Germinal center (tissue), 1 donor: ENCODE data around the gene OTUB2.

ENCODE experiments used
- DNase-seq: peaks from one replicate; pipeline ENCODE4 v3.0.0; 2012; ENCODE audit warnings: mixed read lengths, low spot score

OTUB2 gene

GRCh38 chr14:94021416-94022157 lies 4.6 kb upstream of the OTUB2 start:
- no peak for DNase-seq

GRCh38 chr14:94022532-94023411 lies 3.4 kb upstream of the OTUB2 start:
- DNase-seq: no peak

- DNase-seq: no peak
Measured at GRCh38 chr14:94024549-94024948, 1.6 kb upstream of the OTUB2 start.

GRCh38 chr14:94025720-94026119 lies 420 bp upstream of the OTUB2 start:
- no peak for DNase-seq

DNA sequence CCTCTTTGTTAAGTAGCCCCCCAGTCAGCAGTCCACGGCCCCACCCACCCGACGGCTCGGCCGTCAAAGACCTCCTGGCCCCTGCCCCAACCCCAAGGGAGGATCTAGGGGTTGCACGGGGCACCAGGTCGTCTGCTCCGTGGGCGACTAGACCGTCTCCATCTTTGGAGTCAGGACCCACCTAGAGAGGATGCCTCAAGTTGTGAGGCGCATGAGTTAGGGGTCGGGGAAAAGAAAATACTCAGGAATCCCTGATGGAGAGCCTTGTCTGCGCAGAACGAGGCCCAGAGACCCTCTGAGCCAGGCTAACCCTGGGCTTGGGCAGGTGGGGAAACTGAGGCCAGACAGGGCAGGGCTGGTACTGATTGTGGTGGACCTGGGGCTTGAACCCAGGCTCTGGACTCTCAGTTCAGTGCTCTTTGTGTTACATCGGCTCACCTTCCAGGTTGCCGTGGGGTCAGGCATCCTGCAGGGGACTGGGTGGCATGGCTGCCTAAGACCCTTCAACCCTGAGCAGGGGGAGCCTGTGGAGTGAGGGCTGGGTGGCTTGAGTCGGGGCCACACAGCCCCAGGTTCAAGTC lies 839 bp downstream of the OTUB2 start:
- no peak for DNase-seq

- no peak for DNase-seq
Measured at GRCh38 chr14:94027566-94028449, 1.7 kb downstream of the OTUB2 start.

- DNase-seq: no peak
Measured at GRCh38 chr14:94028450-94028826, 2.3 kb downstream of the OTUB2 start.

DNA sequence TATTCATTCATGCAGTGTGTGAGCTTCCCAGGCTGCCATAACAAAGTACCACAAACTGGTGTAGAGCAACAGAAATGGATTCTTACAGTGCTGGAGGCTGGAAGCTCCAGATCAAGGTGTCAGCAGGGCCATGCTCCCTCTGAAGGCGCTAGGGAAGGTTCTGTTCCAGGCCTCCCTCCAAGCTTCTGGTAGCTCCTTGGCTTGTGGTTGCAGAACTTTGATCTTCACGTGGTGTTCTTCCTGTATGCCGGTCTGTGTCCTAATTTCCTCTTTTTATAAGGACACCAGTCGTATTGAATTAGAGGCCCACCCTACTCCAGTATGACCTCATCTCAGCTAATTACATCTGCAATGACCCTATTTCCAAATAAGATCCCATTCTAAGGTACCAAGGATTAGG lies 3.1 kb downstream of the OTUB2 start:
- DNase-seq: no peak

DNA sequence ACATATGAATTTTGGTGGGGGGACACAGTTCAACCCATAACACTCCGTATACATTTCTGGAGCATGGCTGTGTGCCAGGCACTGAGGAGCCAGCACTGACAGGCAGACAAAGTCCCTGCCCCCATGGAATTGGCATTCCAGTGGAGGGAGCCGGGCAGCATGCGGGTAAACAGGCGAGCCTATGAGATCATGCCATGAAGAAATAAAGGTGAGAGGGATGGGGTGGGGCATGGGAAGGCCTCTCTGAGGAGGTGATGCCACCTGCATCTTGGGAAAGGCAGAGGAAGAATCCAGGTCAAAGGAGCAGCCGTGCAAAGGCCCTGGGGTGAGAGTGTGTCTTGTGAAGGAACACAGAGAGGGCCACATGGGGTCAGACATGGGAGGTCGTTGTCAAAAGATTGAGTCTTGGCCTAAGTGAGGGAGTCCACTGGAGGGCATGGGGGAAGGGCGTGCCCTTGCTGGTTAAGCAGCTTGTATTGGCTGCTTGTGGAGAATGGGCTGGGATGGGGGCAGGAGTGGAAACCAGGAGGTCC lies 3.6 kb downstream of the OTUB2 start:
- DNase-seq: no peak

DNA sequence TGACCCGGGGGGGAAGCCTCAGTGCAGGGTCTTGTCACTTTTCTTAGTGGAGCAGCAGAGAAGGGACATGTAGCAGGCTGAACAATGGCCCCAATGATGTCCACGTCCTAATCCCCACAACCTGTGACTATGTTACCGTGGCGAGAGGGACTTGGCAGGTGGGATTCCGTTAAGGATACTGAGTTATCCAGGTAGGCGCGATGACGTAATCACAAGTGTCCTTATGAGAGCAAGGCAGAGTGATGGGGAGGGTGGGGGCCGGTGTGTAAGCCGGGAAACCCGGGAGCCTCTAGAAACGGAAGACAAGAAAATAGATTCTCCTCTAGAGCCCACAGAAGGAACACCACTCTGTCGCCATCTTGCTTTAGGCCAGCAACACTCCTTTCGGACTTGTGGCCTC lies 4.4 kb downstream of the OTUB2 start:
- DNase-seq: no peak

GRCh38 chr14:94031161-94031882 lies 5.2 kb downstream of the OTUB2 start:
- no peak for DNase-seq

GRCh38 chr14:94031883-94032279 lies 5.7 kb downstream of the OTUB2 start:
- DNase-seq: no peak

GRCh38 chr14:94034886-94035285 lies 8.7 kb downstream of the OTUB2 start:
- no peak for DNase-seq

DNA sequence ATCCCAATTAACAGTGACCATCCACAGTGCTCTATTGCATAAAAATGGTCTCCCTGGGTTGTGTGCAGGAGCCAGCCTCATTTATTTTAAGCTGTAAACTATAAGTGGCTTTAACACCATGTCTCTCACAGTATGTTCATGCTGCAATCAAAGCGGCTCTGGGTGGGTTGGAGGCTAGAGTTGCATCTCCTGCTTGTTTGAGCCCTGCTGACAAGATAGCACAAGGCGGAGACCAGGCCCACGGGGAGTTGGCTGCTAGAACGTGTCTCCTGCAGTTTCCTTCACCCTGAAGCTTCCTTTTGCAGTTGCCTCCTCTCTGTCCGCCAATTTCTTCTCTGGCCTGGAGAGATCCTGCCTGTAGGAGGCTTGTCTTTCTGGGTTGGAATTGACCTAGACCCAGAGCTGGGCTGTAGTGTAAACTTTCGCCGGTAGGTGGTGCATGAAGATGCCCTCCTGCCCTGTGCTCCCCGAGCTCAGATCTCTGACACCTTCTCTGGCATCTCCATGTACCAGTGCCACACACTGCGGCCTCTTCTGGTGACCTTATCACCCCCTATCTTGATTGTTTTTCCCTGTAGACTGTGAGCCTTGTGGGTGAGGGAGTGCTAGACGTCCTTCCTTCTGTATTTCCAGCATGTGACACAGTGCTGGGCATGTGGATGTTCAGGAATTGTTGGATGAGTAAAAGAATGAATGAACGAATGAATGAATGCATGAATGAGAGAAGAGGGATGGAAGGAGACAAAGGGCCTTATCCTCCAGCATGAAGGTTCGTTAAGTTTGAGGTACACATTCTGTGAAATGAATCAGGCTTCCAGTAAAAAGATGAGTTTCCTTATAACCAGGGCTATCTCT lies 10.4 kb downstream of the OTUB2 start:
- DNase-seq: peak; percentile 87

- no peak for DNase-seq
Measured at GRCh38 chr14:94037954-94038353, 11.8 kb downstream of the OTUB2 start.

DNA sequence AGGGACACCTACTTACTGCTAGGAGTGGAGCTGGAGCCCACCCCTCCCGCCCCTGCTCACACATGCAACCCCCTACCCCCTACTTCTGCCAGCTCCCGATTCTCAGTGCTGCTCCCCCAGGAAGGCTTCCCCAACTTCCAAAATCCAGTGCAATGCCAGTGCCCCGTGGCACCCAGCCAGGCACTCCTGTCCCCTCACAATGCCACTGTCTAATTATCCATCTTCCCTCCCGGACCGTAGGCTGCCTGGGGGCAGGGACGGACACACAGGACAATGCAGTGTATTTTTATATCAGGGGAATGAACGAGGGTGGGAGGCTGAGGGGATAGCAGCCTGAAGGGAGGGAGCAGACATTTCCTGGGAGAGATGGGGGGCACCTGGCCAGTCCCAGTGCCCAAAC lies 12.4 kb downstream of the OTUB2 start:
- no peak for DNase-seq

- DNase-seq: no peak
Measured at GRCh38 chr14:94038921-94039629, 12.9 kb downstream of the OTUB2 start.

GRCh38 chr14:94040247-94040646 lies 14.1 kb downstream of the OTUB2 start:
- no peak for DNase-seq

DNA sequence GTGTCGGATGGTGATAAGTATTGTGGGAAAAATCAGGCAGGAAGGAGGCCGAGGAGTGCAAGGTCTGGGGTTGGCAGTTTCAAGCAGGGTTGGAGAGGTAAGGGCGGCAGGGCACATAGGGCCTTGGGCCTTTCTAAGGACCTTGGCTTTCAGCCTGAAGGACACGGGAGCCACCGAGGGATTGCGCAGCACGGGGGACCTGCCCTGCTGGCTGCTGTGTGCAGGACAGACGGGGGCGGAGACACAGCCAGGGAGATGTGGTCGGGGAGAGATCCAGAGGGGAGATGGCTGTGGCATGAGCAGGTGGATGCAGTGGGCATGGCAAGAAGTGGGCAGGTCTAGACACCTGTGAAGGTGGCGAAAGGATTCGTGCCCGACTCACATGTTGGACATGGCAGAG lies 14.7 kb downstream of the OTUB2 start:
- no peak for DNase-seq
